Cerebellar nuclear complex (tissue), 1 donor: ENCODE measurements around the gene IRF1.
"Not testable (repeated sequence)": the region's sequence is repeated elsewhere in the genome, so short reads cannot be mapped to it uniquely, and the experiment has no call there.

Experiments used
- DNase-seq, 2 experiments: peaks; one replicate each; lab custom pipeline; 2025; lab: John Stamatoyannopoulos, UW

The IRF1 gene

GRCh38 chr5:132487095-132487428 lies 3.5 kb downstream of the IRF1 start:
- DNase-seq = no peak

GRCh38 chr5:132486318-132487094 lies 4.1 kb downstream of the IRF1 start:
- DNase-seq = no peak

DNA sequence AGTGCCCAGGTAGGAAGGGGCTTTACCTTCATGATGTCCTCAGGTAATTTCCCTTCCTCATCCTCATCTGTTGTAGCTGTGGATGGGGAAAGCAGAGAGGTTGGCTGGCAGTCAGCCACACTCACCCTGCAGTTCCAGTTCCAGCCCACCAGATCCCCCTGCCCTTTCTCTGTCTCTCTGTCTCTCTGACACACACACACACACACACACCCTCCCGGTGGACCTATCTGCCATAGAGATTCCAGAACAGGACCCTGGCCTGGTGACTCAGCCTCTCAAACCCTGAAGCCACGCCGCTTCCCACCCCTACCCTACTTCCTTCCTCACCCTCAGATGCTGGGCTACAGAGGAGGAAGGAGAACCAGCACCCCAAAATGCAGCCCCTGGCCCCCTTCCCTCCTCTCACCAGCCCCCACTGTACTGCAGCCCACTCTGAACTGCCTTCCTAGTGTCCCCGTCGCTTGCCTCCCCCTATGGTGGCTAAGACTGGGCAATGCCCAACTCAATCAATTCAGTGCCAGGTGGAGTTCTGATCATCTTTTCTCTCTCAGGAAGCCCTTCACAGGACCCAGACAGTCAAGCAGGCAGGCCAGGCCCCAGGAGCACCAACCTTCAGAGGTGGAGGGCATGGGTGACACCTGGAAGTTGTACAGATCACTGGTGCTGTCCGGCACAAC lies 4.8 kb downstream of the IRF1 start:
- no peak for DNase-seq

DNA sequence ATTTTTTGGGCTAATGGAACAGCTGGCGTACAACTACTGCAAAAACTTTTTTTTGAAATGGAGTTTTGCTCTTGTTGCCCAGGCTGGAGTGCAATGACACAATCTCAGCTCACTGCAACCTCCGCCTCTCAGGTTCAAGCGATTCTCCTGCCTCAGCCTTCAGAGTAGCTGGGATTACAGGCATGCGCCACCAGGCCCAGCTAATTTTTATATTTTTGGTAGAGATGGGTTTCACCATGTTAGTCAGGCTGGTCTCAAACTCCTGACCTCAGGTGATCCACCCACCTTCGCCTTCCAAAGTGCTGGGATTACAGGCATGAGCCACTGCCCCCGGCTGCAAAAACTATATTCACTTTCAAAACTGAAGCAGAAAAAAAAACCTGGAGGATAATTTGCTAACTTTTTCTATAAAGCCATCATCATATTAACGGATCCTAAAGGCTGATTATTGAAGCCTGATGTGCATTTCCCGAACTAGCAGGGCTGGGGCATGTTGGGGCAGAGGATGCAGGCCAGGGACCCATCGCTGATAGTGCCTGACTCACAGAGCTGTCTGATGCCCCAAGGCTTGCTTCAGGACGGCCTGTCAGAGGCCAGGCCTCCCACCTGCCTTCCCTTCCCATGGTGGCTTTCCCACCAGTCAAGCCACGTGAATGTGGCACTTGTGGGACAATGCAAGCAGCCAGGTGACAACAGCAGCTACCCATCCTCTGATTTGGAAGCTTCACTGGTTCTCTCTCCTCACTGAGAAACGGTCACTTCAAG lies 5.5 kb downstream of the IRF1 start:
- not testable (repeated sequence) for DNase-seq

- no peak for DNase-seq
Measured at GRCh38 chr5:132484391-132484725, 6.2 kb downstream of the IRF1 start.

GRCh38 chr5:132483661-132484390 lies 6.7 kb downstream of the IRF1 start:
- DNase-seq = no peak

DNA sequence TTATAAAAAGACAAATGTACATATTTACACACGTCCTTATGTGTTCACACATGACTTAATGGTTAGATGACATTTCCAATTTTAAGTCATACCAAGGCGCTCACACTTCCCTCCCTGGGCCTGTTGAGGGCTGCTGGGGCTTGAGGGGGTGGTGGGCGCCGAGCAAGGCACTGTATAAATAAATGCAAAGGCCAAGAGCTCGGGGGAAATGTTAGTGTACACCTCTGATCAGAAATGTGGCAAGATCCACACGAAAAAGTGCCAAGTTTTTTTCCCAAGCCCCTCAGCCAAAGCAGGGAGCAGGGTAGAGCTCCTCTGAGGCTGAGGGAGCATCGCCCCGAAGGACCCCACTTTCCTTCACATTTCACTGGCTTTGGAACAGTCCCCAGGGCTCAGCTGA lies 7.5 kb downstream of the IRF1 start:
- DNase-seq = no peak

- DNase-seq = no peak
Measured at GRCh38 chr5:132481596-132482211, 8.9 kb downstream of the IRF1 start.

DNA sequence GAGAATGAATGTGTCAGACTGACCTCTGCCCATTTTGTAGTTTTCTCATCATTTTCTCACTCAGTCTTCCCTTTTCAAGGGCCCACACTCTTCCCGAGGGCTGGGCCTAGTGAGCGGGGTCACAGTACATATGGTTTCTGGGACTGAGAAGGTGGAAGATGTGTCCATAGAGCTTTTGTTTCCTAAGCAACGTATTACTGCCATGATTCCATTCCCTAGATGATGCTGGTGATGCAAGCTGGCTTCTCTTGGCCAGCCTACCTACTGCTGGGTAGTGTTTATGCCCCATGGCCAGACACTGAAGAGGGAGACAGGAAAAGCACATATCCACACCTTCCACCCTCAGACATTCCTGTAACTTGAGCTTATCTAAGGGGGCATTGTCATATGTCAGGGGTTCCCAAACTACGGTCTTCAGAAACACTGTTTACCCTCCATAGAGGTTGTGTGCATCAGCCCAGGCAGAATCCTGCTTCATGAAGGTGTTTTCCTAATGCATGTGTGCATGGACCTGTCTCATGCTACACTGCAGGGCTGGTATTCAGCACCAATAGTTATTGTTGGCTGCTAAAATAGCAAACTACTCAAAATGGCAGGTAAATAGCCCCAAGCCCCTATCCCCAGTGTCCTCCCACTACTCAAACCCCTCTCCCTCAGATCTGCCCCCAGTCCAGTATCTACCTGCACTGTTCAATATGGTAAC lies 9.5 kb downstream of the IRF1 start:
- no peak for DNase-seq

DNA sequence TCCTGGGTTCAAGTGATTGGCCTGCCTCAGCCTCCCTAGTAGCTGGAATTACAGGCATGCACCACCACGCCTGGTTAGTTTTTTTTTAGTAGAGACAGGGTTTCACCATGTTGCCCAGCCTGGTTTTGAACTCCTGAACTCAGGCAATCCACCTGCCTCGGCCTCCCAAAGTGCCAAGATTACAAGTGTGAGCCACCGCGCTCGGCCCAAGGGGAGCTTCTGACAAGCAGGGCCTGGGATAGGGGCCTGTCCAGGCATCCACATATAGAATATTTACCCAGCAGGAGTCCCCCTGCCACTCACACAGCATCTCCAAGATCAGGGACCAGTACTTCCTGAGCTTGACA lies 10.1 kb downstream of the IRF1 start:
- no peak for DNase-seq

GRCh38 chr5:132480042-132480441 lies 10.5 kb downstream of the IRF1 start:
- DNase-seq = no peak

GRCh38 chr5:132479111-132479951 lies 11.2 kb downstream of the IRF1 start:
- DNase-seq = no peak

DNA sequence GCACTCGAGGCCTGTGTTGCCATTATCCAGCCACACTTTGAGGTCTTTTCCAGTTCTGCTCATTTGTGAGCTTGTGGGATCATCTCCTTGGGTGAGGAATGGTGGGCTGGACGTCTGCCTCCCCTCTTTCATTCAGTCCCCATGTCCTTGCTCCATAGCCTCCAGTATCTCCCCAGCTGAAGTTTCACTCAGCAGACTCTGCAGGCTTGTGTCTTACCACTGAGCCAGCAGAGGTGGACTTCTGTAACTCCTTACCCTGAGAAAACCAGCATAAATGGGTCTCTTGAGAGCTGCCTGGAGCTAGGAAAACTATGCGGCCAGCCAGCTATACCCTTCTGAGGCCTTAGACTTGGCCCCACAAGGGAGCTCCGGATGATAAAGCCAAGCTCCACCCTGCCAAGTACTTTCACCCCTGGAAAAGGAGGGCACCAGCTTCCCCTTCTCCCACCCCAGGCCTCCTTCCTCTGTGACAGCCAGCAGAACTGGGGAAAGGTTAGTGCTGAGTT lies 12.2 kb downstream of the IRF1 start:
- no peak for DNase-seq

GRCh38 chr5:132477784-132478365 lies 12.7 kb downstream of the IRF1 start:
- DNase-seq = no peak

DNA sequence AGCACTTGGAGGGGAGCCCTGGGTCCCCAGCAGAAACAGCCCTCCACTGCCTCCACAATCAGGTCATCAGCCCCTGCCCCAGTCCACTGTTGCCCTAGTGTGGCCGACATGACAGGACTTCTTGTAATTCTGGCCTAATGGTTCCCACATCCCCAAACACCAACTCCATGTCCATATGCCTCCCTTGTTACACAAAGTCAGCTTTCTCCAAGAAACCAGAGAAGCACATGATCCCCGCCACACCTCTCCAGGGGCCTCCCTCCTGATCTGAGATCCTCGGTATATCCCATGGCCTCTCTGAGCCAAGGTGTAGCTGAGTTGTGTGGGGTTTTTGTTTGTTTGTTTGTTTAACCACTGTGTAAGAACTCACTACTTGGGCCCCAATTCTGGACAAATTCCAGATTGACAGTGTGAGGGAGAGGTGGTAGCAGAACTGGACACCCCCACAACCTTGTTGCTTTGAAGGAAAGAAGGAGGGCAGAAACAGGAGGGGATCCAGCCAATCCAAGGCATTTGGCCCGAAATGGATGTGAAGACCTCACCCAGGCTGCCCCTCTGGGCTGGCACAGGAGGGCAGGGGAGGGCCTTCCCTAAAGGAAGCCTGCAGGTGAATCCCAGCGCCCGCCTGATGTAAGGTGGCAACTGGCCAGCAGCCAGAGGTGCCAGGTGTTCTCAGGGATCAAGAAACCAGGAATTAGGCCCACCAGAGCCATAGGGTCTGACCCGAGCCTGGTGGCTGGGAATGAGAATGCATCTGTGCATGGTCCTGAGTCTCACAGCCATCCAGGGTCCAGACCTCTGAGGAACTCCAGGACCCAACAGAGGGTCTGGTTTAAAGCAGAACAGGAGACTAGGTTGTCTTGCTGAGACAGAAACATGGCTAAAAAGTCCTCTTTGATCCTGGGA lies 13.4 kb downstream of the IRF1 start:
- DNase-seq = no peak

- DNase-seq = no peak
Measured at GRCh38 chr5:132475987-132476875, 14.3 kb downstream of the IRF1 start.

GRCh38 chr5:132475497-132475882 lies 15.1 kb downstream of the IRF1 start:
- DNase-seq = no peak
